SK-N-SH treated with all-trans-retinoic acid at 6 μM for 48 hours (cell line): ENCODE measurements around the gene CRYBA1.

Experiments used
- CSDC2 ChIP-seq: fragments of 250-450 bp; sonication (Bioruptor Pico); IDR thresholded peaks from 2 replicates; pipeline ENCODE4 v1.5.0; 2020; ENCODE audit warnings: mild to moderate bottlenecking, moderate library complexity
- ESRRG ChIP-seq: fragments of 250-450 bp; sonication (Bioruptor Pico); IDR thresholded peaks from 2 replicates; pipeline ENCODE4 v1.6.1; 2021; ENCODE audit warnings: mild to moderate bottlenecking
- OSR1 ChIP-seq: fragments of 250-450 bp; sonication (Bioruptor Pico); IDR thresholded peaks from 2 replicates; pipeline ENCODE4 v1.8.0; 2022; ENCODE audit warnings: moderate library complexity, mild to moderate bottlenecking, inconsistent platforms
- RARB ChIP-seq: fragments of 250-450 bp; sonication (Bioruptor Pico); IDR thresholded peaks from 2 replicates; pipeline ENCODE4 v1.8.0; 2021; ENCODE audit warnings: mild to moderate bottlenecking, moderate library complexity
- TCF4 ChIP-seq: fragments of 250-450 bp; sonication (Bioruptor Pico); IDR thresholded peaks from 2 replicates; pipeline ENCODE4 v1.8.0; 2021; ENCODE audit warnings: mild to moderate bottlenecking, moderate library complexity, borderline replicate concordance
- ZC3H10 ChIP-seq: fragments of 250-450 bp; sonication (Bioruptor Pico); IDR thresholded peaks from 2 replicates; pipeline ENCODE4 v1.5.1; 2021; ENCODE audit warnings: mild to moderate bottlenecking, moderate library complexity
- ZFP30 ChIP-seq: fragments of 450-650 bp; formaldehyde crosslinking; IDR thresholded peaks from 2 replicates; pipeline ENCODE4 v1.5.0; 2022; ENCODE audit warnings: mild to moderate bottlenecking, moderate library complexity
- ZNF565 ChIP-seq: fragments of 450-650 bp; formaldehyde crosslinking; conservative IDR thresholded peaks from 2 replicates; pipeline ENCODE4 v1.5.0; 2020; ENCODE audit warnings: low read depth, mild to moderate bottlenecking, moderate library complexity
- TF ChIP-seq, protein P1 (sequence below): fragments of 250-450 bp; sonication (Bioruptor Pico); IDR thresholded peaks from 2 replicates; pipeline ENCODE4 v1.5.1; 2020; ENCODE audit warnings: low read depth, mild to moderate bottlenecking, moderate library complexity
- TF ChIP-seq, protein P2 (sequence below): fragments of 250-450 bp; sonication (Bioruptor Pico); IDR thresholded peaks from 2 replicates; pipeline ENCODE4 v1.5.0; 2020; ENCODE audit warnings: mild to moderate bottlenecking, moderate library complexity

DNA sequence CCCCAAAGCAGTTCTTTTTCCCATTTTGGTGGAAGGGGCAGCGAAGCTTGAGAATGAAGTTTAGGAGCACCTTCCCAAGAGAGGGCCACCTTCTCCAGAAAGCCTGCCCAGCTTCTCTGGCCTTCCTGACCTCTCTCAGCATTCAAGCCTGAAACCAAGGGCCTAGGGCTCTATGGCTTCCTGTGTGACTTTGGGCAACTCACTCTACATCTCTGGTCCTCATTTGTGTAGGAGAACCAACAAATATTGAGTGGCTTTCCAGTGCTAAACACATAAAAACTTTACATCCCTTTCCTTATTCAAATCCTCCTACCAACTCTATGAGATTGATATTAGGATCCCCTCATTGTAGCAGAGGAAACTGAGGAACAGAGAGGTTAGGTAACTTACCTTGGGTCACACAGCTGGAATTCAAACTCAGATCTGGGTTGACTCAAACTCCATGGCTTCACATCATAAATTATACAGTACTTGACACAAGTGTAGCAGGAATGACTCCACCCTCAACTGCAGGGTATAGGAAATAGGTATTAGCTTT, 34.5 kb upstream of the CRYBA1 start:
- TF ChIP-seq RARB (CRISPR knock-in tag), result no peak
- TF ChIP-seq, protein P1, sequence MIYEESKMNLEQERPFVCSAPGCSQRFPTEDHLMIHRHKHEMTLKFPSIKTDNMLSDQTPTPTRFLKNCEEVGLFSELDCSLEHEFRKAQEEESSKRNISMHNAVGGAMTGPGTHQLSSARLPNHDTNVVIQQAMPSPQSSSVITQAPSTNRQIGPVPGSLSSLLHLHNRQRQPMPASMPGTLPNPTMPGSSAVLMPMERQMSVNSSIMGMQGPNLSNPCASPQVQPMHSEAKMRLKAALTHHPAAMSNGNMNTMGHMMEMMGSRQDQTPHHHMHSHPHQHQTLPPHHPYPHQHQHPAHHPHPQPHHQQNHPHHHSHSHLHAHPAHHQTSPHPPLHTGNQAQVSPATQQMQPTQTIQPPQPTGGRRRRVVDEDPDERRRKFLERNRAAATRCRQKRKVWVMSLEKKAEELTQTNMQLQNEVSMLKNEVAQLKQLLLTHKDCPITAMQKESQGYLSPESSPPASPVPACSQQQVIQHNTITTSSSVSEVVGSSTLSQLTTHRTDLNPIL (CRISPR knock-in tag), result no peak
- TF ChIP-seq ESRRG (CRISPR knock-in tag), result no peak
- no peak for TF ChIP-seq CSDC2 (CRISPR knock-in tag)
- no peak for TF ChIP-seq ZNF565 (CRISPR knock-in tag)
- no peak for TF ChIP-seq OSR1 (CRISPR knock-in tag)
- no peak for TF ChIP-seq ZC3H10 (CRISPR knock-in tag)
- TF ChIP-seq TCF4 (CRISPR knock-in tag), result no peak
- no peak for TF ChIP-seq ZFP30
- TF ChIP-seq, protein P2, sequence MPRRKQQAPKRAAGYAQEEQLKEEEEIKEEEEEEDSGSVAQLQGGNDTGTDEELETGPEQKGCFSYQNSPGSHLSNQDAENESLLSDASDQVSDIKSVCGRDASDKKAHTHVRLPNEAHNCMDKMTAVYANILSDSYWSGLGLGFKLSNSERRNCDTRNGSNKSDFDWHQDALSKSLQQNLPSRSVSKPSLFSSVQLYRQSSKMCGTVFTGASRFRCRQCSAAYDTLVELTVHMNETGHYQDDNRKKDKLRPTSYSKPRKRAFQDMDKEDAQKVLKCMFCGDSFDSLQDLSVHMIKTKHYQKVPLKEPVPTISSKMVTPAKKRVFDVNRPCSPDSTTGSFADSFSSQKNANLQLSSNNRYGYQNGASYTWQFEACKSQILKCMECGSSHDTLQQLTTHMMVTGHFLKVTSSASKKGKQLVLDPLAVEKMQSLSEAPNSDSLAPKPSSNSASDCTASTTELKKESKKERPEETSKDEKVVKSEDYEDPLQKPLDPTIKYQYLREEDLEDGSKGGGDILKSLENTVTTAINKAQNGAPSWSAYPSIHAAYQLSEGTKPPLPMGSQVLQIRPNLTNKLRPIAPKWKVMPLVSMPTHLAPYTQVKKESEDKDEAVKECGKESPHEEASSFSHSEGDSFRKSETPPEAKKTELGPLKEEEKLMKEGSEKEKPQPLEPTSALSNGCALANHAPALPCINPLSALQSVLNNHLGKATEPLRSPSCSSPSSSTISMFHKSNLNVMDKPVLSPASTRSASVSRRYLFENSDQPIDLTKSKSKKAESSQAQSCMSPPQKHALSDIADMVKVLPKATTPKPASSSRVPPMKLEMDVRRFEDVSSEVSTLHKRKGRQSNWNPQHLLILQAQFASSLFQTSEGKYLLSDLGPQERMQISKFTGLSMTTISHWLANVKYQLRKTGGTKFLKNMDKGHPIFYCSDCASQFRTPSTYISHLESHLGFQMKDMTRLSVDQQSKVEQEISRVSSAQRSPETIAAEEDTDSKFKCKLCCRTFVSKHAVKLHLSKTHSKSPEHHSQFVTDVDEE (CRISPR knock-in tag), result no peak
